NCI-H82 (cell line): ENCODE measurements around the gene GRIK2.

Experiments used
- DNase-seq: peaks from one replicate; lab custom pipeline; 2025; lab: John Stamatoyannopoulos, UW

GRIK2 gene

DNA sequence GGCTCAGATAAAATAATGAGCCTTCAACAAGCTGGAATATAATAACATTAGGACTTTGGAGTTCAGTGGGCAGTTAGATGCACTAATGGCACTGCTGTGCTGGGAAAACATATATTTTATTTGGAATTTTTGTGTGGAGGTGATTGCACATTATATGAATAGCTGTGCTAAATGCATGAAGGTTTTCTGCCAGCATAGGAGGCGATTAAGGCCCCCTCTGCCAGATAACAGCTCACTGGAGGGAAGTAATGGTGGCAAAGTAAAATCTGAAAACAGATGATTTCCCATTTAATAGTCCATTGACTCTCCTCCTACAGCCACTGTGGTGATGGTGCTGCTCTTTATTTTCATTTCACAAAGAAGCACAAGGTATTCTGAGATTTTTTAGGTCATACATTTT, 326.0 kb downstream of the GRIK2 start:
- DNase-seq, result no peak

DNA sequence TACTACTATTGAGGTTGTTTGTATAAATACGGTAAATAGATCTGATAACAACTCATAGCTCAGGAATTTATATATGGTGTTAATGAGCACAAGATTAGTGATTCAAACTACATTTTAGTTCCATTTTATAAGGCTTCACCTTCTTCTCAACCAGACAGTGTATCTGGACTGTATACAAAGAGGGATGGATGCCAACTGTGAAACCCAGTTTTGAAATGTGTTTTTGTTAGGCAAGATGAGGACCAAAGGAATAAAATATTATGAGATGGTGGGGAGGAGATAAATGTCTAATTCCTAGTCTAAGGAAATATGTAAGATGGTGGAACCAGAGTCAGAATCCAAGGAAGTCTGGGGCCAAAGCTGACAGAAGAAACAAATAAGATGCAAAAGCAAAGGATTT, 329.0 kb downstream of the GRIK2 start:
- no peak for DNase-seq

- no peak for DNase-seq
These were observed 329.6 kb downstream of the GRIK2 start for GRCh38 chr6:101722991-101723579.

DNA sequence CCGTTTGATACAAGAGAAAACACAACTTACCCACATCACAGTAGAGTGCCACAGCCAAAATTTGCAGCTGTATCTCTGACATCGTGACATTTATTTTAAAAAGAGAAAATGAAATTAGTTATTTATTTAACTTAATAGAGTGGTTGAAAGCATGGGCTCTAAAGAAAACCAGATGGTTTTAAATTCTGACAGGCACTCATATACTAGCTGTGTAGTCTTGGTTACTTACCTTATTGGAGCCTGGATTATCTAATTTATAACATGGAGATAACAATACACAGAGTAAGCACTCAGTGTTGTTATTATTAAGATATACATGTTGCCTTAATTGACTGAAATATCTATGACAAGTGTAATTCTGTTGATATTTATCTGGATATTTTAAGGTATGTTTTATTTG, 334.9 kb downstream of the GRIK2 start:
- DNase-seq, result no peak

GRCh38 chr6:101728956-101729355, 335.4 kb downstream of the GRIK2 start:
- DNase-seq, result no peak

GRCh38 chr6:101730954-101731353, 337.4 kb downstream of the GRIK2 start:
- DNase-seq, result no peak

- no peak for DNase-seq
These were observed 340.4 kb downstream of the GRIK2 start for GRCh38 chr6:101733899-101734298.

DNA sequence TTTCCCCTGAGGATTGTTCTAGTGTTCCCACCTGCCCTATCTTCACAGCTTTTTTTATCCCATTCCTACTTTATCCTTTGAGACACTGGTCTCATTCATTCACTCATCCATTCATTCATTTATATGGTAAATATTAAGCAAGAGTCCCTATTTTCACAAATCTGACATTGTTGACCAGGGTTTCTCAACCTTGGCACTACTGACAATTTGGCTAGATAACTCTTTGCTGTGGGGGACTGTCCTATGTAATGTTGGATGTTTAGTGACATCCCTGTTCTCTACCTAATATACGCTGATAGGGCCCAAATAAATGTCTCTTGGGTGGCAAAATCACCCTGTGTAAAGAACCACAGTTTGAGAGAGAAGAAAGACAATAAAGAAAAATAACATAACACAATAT, 345.0 kb downstream of the GRIK2 start:
- DNase-seq, result no peak

GRCh38 chr6:101740631-101741030, 347.1 kb downstream of the GRIK2 start:
- DNase-seq, result no peak

DNA sequence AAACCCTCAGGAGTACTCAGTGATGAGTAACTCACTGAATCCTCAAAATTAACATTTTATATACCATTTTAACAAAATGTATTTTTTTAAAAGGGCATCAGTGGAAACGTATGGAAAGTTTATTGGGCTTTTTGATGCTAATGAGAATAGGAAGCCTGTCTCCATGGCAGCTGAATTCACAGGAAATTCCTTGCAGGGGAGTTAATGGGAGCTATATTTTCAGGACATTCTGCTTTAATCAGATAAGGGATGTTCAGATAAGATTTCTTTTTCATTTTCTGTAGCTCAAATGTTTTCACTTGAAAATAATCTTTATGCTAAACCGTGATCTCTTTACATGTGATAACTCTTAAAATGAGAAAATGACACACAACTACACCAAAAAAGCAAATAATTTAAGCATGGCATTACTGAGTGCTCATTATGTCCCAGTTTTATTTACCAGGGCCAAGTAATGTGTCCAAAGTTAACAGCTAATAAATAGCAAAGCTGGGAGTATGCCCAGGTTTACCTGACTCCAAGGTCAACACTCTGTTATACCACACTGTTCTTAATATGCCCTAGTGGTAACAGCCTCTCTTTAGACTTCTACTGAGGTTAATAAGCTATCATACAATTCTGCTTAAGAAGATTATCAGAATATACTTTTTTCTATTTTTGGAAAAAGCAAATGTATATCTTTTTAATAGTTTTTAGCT, 348.1 kb downstream of the GRIK2 start:
- no peak for DNase-seq

- DNase-seq, result no peak
These were observed 353.7 kb downstream of the GRIK2 start for GRCh38 chr6:101747160-101747559.

DNA sequence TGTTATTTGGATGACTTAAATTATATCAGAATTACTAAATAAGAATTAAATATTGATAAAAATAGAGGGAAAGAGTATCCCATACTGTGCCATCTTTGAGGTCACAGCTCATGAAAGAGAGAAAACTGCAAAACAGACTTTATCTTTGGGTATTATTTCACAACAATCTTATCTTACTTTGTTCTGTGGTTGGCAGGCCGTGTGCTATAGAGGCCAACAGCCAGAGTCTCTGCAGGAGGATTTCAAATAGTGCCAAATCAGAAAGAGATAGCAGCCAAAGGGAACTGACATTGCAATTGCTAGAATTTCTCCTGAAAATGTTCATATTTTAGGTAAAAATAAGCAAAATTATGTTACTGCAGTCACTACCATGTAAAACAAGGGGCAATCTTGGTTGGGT, 354.2 kb downstream of the GRIK2 start:
- no peak for DNase-seq

DNA sequence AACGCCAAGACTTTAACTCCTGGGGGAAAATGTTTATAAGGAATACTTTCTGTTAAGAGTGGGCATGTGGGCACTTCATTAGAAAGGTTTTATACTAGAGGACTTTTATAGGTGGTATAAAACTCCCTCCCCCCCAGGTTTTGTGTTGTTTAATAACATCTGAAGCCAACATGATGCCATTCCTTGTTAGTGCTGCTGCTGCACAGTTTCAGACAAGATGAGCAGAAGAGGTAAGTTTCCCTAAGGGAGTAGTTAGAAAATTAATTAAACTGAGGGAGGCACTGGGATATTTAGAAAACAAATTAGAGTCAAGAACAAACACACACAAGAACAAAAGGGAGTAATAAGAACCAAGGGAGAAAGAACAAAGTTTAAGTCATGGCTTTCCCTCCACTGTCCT, 362.4 kb downstream of the GRIK2 start:
- no peak for DNase-seq

DNA sequence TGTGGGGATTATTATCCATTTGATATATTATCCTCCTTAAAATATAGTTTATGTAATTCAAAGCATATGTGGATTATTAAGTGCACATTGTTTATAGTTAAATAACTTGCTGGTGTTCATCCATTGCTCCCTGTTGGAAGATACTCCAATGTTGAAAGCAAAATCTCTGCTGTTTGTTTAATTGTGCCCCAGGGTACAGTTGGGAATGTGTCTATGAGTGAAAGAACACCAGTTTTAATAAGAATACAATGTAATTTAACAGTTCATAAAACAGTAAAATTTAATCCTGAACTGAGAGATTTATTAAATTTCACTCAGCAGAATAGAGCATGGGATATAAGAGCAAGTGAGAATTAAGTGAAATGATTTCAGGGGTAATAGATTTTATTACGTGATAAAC, 364.9 kb downstream of the GRIK2 start:
- DNase-seq, result no peak

- DNase-seq, result no peak
These were observed 367.5 kb downstream of the GRIK2 start for GRCh38 chr6:101760843-101761621.

- no peak for DNase-seq
These were observed 369.3 kb downstream of the GRIK2 start for GRCh38 chr6:101762851-101763250.

DNA sequence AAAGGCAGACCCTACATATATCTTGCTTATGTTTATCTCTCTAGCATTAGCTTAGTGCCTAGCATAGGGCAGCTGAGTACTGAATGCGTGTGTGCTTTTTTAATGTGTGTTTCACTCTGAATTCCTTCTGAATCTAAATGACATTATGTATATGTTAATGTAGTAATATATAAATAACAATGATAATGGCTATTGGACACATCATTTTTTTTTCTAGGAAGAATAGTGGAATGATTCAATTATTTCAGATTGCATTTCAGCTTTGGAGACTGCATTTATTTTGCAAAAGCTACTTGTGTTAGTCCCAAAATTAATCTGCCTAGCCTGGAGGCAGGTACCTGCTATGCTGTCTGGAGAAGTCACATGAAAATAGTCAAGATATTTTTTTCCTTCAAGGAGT, 371.8 kb downstream of the GRIK2 start:
- DNase-seq, result no peak

GRCh38 chr6:101770116-101770515, 376.6 kb downstream of the GRIK2 start:
- DNase-seq, result no peak

GRCh38 chr6:101776919-101777350, 383.4 kb downstream of the GRIK2 start:
- DNase-seq, result no peak

DNA sequence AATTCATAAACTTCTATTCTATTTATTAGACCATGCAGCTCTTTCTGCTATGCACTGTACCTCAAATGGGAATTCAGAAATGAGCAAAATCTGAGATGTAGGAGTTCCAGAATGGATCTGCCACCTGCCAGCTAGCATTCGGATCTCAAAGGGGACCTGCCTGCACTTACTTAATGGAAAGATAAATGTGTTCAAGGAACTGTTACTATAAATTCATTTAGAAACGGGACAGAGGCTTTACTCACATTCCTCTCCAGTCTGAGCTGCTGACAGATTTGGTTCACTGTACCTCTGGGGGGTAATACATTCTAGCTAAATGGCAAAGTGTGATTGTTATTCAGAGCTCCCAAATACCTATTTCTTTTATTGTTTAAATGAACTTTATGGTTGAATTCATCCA, 384.1 kb downstream of the GRIK2 start:
- no peak for DNase-seq

DNA sequence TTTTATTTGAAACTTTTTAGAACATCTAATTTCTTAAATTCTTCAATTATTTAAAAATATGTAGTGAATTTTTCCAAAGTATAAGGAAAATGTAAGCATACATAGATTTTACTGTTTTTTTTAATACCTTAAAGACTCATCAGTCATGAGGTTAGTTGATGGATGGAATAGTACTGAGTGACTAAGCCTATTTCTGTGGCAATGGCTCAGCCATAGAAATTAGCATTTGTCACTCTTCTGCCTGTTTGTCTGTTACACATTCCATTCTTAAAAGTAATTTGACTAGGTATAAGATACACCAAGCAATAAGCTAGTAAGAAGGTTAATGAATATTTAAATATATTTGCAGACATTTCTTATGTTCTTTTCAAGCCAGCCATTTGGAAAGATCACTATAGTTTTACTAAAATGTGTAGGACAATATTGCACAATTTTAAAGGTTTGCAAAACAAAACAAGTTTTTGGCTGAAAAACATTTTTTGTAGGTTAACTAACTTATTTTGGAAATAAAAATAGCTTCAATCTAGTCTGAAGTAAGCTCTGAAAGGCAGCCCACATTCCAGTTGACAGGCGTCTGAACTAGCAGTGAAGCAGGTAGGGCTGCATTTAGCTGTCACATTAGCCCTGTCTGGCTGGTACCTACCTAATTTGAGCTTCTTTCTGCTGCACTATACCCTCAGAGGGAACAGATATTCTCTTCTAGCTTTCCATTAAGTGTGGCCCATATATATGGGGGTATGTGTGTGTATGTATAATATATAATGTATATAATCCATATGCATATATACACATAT, 385.7 kb downstream of the GRIK2 start:
- DNase-seq, result no peak

DNA sequence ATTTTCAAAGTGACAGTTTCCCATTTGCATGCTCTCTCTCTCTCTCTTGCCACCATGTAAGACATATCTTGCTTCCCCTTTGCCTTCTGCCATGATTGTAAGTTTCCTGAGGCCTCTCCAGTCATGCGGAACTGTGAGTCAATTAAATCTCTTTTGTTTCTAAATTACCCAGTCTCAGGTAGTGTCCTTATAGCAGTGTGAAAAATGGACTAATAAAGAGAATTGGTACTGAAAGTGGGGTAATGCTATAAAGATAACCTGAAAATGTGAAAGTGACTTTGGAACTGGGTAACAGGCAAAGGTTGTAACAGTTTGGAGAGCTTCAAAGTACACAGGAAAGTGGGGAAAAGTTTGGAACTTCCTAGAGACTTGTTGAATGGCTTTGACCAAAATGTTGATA, 389.8 kb downstream of the GRIK2 start:
- DNase-seq, result no peak

- DNase-seq, result no peak
These were observed 390.6 kb downstream of the GRIK2 start for GRCh38 chr6:101784094-101784493.
